Hematopoietic multipotent progenitor cell (in vitro differentiated cells): ENCODE data around the gene SLC26A1. TPM values are rescaled to one million over a fixed set of nuclear protein-coding genes. Genes with fewer than 3 reads are reported as not detected.

Source experiments
- DNase-seq, 3 donors: peaks; one replicate each; pipeline ENCODE4 v3.0.0-alpha.2; 2011 to 2015; ENCODE audit warnings: low read depth in 2 of 3, low spot score in 2 of 3
- total RNA-seq: library from RNA; depleted of rRNA; stranded (reverse); fragments of >200 nt; gene quantifications from one replicate; pipeline ENCODE4 v1.2.3, GENCODE V29; 2012

SLC26A1 gene
- total RNA-seq, 1 donor, result 0.27 TPM

GRCh38 chr4:1028574-1029220 is 35.5 kb upstream of the SLC26A1 start:
- no peak for DNase-seq

- no peak for DNase-seq
Measured at GRCh38 chr4:1027915-1028238, 34.7 kb upstream of the SLC26A1 start.

DNA sequence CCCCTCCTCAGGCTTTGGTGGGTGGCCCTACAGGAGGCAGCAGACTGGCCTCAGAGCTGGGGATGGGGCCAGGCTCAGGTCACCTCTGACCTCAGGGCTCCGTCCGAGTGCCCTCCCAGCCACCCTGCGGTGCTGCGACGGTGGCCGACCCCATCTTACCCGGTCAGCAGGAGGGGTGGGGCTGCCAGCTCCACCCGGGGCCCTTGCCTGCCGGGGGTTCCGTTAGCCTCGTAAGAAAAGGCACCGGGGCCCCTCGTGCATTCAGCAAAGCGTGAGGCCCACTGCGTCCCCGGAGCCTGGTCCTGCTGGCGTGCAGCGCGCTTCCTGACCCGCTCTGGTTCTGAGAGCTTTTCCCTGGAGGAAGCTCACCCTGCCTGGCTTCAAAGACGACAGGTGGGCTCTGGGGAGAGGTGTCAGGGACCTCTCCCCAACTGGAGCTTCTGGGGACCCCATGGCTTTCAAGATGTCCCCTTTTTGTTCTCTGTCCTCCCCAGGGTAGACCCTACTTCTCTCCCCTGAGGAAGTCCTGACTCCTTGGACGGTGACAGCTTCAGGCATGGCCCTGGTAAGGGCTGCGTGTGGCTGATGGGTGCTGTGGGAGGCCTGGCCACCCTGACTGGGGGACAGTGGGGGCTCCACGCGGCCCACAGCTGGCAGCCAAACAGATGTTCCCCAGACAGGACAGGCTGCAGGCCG is 34.2 kb upstream of the SLC26A1 start:
- DNase-seq, result no peak

DNA sequence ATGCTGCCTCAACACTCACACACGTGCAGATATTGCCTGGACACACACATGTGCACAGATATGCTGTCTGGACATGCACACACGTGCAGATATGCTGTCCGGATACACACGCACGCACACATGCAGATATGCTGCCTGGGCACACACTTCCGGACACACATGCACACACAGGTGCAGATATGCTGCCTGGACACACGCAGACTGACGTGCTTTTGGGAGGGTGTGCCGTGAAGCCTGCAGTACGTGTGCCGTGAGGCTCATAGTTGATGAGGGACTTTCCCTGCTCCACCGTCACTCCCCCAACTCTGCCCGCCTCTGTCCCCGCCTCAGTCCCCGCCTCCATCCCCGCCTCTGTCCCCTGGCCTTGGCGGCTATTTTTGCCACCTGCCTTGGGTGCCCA is 32.9 kb upstream of the SLC26A1 start:
- DNase-seq, result no peak

DNA sequence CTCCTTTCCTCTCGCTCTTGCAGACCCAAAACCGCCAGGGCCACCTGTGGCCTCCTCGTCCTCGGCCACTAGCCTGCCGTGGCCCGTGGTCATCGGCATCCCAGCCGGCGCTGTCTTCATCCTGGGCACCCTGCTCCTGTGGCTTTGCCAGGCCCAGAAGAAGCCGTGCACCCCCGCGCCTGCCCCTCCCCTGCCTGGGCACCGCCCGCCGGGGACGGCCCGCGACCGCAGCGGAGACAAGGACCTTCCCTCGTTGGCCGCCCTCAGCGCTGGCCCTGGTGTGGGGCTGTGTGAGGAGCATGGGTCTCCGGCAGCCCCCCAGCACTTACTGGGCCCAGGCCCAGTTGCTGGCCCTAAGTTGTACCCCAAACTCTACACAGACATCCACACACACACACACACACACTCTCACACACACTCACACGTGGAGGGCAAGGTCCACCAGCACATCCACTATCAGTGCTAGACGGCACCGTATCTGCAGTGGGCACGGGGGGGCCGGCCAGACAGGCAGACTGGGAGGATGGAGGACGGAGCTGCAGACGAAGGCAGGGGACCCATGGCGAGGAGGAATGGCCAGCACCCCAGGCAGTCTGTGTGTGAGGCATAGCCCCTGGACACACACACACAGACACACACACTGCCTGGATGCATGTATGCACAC is 31.8 kb upstream of the SLC26A1 start:
- no peak for DNase-seq

DNA sequence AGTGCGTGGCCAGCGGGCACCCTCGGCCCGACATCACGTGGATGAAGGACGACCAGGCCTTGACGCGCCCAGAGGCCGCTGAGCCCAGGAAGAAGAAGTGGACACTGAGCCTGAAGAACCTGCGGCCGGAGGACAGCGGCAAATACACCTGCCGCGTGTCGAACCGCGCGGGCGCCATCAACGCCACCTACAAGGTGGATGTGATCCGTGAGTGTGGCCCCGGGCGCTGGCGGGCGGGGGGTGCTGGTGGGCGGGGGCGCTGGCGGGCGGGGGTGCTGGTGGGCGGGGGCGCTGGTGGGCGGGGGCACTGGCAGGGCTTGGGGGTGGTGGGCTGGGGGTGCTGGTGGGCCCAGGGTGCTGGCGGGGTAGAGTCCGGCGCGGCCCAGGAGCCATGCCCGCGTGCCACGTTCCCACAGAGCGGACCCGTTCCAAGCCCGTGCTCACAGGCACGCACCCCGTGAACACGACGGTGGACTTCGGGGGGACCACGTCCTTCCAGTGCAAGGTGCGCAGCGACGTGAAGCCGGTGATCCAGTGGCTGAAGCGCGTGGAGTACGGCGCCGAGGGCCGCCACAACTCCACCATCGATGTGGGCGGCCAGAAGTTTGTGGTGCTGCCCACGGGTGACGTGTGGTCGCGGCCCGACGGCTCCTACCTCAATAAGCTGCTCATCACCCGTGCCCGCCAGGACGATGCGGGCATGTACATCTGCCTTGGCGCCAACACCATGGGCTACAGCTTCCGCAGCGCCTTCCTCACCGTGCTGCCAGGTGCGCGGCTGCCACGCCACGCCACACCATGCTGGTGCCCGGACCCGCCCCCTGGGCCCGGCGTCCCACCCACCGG is 30.9 kb upstream of the SLC26A1 start:
- DNase-seq, result no peak

- DNase-seq, result no peak
Measured at GRCh38 chr4:1023075-1023640, 30.0 kb upstream of the SLC26A1 start.

DNA sequence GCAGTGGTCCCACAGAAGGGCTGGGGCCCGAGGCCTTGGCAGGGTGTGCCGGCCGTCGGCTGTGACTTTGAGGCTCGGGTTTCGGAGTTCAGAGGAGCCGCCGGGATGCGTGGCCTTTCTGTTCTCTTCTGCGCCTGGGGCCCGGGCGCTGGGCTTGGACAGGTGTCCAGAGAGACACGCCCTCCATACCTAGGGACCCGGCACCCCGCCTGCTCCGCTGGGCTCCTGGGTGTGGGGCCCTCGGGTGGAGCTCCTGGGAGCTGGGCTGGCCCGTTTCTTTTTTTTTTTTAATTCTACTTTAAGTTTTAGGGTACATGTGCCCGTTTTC is 29.5 kb upstream of the SLC26A1 start:
- no peak for DNase-seq

DNA sequence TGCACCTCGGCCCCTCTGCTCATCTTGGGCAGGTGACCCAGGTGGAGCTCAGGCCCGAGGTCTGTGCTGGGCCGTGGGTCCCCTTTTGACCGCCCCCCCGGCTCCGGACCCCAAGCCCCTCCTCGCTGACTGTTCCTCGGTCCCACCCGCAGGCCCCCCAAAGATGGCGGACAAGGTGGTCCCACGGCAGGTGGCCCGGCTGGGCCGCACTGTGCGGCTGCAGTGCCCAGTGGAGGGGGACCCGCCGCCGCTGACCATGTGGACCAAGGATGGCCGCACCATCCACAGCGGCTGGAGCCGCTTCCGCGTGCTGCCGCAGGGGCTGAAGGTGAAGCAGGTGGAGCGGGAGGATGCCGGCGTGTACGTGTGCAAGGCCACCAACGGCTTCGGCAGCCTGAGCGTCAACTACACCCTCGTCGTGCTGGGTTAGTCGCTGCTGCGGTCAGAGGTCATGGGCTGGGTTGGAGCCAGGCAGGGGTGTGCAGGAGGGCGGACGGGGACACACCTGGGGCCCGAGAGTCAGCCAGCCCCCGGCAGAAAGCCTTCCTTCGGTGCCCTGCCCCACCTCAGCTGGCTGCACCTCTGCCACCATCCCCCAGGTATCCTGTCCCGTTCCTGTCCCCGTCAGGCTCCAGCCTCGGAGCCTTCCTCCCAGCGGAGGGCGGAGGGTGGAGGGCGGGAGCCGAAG is 29.0 kb upstream of the SLC26A1 start:
- DNase-seq, result no peak

GRCh38 chr4:1021386-1022050 is 28.3 kb upstream of the SLC26A1 start:
- no peak for DNase-seq

DNA sequence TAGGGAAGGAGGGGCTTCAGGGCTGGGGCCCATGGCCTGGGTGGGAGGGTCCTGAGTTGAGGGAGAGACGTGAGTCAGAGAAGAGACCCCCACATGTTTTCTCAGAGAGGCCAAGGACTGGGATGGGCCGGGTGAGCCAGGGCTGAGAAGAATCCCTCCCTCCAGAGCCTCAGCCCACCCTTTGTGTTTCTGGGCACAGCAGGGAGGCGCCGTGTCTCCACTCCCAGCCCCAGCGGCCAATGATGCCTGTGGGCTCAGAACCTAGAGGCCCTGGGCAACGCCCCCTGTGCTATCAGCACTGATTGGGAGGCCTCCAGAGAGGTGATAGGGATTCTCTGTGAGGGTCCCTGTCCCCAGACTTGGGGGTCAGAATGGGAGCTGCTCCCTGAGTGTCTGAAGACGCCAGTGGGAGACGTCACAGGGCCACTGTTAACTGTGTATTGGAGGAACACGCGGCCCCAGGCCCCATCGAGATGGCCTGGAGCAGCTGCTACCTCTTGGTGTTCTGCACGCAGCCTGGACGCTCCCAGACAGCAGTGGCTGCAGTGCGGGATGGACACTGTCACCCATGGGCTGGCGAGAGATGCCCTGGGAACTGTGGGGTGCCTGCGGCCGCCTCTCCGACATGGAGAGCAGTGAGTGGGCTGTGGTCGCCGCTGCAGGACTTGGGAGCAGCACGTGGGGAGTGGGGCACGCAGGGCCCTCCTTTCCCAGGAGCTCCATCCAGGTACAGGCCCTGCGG is 26.7 kb upstream of the SLC26A1 start:
- DNase-seq, result no peak

- no peak for DNase-seq
Measured at GRCh38 chr4:1019320-1019719, 26.1 kb upstream of the SLC26A1 start.

DNA sequence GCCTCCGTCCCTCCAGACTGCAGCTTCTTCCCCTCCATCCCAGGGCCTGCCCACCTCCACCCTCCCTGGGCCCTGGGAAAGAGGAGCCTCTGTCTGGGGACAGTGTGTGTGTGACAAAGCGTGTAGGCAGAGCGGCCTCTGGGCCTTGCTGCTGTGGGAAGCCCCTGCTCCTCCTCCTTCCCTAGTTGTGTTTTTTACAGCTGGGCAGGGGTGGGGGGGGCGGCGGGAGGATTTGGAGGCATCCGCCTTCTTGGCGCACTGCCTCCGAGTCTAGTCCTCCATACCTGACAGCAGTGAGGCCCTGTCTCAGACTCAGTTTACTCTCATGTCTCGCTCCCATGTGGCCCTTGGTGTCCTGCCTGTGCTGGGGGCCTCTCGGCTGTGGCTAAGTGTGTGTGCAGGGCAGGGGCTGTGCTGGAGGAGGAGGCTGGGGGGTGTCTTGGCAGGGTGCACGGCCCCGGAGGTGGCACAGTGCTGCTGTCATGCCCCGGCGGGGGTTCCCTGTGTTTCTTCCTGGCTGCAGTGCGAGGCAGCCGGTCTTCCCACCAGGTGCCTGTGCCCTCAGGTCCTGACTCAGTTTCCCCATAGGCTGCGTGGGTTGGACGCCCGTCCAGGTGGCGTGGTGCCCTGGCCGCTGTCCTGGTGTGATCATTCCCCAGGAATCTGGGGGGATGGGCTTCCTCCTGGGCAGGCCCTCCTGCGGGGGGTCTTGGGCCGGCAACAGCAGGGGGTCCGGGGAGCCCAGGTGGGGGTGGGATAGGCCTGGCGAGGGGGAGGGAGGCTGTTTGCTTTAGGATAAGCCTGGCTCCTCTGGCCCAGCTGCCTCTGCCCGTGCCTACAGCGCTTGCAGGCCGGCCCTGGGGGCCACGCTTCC is 25.2 kb upstream of the SLC26A1 start:
- DNase-seq, result no peak

DNA sequence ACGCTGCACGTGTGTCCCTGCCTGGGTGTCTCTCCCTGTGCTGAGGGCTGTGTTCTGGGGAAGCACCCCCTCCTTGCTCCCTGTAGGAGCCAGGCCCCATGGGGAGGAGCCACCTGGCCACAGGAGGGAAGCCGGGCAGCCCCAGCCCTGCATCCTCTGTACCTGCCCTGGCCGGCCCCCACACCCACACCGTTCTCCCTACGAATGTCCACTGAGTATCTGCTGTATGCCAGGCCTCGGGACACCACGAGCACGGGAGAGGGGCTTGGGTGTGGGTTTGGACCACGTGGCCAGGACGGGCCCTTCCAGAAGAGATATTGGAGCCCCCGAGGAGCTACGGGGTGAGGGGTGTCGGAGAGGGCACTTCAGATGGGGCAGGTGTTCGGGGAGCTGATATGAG is 24.5 kb upstream of the SLC26A1 start:
- DNase-seq, result no peak

DNA sequence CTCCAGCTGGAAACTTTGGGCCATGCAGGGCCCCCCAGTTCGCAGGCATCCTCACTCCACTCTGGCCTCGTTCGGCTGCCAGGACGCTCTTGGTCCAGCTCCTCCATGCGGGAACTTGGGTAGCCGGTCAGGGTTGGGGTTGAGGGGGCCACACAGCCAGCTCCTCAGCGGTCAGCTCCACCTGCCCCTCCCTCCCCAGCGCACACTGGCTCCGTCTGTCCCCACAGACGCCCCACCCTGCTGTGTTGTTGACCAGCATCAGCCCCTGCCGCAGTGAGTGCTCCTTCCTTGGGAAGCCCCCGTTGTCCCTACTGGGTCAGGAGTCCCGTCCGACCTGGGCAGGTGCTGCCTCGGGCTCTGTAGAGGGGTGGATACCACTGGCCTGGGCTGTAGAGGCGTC is 24.0 kb upstream of the SLC26A1 start:
- no peak for DNase-seq

- no peak for DNase-seq
Measured at GRCh38 chr4:1015746-1016145, 22.5 kb upstream of the SLC26A1 start.

DNA sequence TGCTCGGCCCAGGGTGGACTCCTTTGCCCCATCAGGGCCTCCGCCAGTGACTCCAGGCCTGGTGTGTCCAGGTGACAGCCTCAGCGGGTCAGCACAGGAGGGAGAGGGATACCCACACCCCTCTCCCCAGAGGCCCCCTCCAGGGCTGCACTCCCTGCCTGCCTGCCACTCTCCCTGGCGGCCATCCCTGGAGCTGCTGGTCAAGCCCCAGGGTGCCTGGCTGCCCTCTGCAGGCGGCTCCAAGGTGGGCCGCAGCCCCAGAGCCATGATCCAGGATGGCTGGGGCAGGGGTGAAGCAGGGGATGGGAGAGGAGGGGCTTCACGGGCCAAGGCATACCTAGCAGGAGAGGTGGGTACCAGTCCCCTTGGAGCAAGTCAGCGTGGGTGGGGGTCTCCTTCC is 22.0 kb upstream of the SLC26A1 start:
- DNase-seq, result no peak
